GM21515 (cell line): Measurements from ENCODE around the gene LRFN2.

Experiments
- ATAC-seq: cut with Tn5 transposase; IDR thresholded peaks from one replicate; pipeline ENCODE4 v1.9.1; 2021; ENCODE audit not compliant: unreplicated experiment

Gene LRFN2

DNA sequence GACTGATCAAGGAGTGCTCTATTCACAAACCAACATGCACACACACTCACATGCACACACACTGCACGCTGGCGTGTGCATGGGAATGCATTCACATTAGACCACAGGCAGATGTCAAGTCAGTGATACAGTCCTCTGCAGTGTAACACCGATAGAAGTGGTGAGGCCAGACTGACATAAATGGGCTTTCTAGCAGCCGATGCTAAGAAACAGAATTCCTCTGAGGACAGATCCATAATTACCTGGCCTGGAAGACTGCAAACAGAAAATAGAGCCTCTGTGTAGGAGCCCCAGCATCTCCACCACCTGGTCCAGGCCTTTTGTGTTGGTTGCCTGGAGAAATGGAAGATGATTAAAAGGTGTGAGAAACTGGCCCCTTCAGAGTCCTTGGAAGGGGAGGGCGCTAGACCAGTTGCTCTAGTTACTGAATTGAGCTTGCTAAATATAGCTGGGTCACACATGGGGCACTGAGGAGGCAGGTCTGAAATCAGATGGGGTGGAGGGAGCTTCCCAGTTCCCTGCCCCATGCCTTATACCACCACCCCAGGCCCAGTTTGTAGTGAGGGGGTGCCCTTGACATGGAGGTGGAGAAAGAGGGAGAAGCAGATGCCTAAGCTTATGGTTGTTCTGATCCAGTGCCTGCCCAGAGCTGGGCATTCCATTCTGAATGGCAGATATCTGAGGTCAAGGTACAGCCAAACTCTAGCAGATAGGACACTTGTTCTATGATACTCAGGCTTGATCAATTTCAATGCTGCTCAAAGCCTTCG, 233.8 kb downstream of the LRFN2 start:
- ATAC-seq: no peak

DNA sequence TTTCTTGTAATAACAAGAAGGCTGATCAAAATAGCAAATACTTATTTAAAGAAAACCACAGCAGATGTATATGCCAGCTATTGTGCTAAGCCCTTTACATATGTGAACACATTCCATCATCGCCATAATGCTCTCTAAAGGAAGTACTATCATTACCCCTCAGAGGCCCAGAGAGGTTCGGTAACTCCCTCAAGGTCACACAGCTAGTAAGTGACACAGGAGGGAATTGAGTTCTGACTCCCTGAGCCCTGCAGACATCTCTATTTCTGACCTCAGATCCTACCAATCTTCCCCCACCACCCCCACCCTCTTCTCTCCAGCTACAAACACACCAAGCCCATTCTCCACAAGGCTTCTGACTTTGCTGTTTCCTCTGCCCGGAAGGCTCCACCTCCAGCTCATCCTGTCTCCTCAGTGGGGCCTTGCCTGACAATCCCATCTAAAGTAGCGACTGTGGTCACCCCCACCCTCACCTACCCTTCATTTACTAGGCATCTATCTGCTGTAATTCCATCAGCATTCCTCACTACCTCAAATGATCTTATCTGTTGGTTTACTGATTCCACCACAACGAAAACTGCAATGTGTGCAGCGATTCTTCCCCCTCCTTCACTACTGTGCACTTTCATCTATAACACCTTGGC, 234.5 kb downstream of the LRFN2 start:
- ATAC-seq: no peak

DNA sequence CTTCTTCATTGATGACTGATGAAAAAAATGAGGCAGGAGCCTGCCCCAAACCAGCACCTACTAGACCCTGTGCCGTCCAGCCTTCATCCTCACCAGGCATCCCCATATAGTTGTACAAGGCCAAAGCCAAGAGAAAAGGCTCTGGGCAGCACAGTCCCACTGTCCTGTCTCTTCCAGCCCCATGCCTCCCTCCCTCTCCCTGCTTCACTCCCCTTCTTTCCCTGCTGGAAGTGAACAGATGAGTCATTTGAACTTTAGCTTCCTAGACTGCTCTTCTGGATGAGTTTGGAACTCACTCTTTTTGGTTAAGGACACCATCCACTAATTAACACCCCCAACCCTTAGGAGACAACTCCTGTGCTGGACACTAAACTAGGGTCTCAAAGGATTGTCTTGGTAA, 235.2 kb downstream of the LRFN2 start:
- no peak for ATAC-seq

DNA sequence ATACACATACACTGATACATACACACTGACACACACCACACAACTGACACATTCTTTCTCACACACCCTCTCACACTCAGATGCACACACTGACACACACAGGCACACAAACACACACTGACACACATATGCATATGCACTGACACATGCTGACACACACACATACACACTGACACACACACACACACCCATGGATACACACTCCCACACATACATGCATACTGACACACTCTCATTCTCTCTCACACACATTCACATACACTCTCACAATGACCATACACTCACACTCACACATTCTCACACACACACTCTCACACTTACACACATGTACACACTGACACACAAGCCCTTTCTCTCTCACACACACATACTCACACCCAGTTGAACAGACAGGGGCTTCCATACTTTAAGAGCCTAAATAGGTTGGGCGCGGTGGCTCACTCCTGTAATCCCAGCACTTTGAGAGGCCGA, 236.4 kb downstream of the LRFN2 start:
- no peak for ATAC-seq

DNA sequence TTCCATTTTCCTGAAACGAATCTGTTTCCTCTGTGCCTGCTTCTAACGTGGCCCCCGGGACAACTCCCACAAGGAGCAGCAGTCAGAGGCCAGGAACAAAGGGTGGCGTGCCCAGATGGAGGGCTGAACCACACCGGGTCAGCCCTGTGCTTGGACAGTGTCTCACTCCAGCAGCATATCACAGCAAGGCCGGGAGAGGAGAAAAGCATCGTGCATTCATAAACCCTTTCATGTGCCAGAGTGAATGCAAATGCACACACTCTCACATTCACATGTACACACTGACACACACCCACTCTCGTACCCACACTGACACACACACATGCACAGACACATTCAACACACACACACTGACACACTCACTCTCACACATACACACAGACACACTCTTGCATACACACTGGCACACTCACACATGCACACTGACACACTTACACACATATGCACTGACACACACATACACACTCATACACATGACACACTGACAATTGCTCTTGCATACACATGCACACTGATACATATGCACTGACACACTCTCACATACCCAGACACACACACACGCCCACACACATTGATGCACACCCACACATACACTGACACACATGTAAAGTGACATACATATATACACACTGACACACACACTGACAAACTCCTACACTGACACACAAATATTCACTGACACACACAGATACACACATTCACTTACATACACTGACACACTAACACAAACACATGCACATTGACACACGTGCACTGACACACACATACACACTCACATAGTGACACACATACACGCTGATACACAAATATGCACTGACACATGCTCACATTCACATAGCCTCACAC, 237.0 kb downstream of the LRFN2 start:
- no peak for ATAC-seq

DNA sequence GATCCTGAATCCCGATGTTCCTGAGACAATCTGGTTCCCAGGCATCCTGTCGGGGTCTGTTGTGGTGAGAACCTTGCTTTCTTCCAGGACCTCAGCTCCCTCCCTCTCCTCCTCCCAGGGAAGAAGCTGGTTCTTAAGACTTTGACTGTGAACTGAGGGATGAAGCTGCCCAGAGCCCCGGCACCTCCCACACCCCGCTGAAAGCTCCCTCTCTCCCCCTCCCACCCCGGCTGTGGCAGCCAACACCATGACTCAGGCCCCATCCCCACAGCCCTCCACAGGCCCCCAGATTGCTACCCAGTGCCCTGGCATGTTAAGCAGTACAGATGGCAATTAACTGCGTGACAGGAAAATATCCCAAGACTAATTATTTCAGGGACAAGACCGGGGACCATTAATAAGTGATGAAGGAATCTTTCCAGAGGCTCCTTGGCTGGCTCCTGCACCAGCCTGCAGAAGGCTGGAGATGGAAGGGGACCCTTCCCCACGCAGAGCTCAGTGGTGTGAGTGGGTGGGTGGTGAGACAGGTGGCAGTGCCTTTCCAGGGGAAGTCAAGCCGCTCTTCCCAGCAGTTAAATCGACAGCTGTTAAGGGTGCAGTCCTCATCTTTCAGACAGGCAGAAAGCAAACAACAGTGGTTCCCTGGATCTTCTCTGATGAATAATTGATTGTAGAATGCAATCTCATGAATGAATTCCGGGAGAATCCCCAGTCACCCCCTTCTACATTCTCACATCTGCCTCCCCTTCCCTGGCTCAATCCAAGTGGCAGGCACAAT, 237.9 kb downstream of the LRFN2 start:
- no peak for ATAC-seq

DNA sequence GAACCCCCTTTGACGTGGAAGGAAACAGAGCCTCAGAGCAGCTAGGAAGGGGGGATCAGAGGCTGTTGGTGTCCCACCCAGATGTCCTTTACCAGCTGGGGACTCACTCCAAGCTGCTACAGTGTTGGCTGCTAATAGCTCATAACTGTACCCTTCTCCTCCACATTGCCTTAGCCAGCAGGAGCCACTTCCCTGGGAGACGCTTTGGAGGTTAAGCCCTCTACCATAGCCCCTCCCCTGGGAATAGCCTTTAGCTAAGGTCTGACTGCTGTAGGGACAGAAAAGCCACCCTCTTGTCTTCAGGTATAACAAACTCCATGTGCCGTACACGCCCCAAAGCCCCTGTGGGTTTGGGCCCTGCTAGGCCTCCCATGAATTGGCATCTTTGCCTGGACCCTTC, 238.6 kb downstream of the LRFN2 start:
- ATAC-seq: no peak

DNA sequence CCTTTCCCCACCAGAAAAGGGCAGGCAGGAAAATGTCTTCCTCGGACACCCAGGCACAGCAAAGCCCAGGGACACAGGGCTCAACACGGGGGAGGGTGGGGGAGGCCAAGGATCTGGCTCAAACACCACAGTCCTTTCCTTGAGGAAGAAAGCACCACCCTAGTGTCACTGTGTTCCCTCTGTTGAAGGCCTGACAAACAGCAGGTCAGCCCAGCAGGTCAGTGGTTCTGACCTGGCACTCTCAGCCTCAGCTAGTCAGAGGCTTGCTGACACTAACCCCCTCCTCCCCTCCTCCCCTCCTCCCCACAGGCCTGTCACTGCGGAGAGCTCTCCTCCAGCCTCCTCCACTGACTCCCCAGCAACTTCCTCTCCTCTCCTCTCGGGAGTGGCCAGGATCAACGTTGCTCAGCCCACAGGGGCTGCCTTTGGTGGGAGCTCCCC, 239.6 kb downstream of the LRFN2 start:
- ATAC-seq: no peak

DNA sequence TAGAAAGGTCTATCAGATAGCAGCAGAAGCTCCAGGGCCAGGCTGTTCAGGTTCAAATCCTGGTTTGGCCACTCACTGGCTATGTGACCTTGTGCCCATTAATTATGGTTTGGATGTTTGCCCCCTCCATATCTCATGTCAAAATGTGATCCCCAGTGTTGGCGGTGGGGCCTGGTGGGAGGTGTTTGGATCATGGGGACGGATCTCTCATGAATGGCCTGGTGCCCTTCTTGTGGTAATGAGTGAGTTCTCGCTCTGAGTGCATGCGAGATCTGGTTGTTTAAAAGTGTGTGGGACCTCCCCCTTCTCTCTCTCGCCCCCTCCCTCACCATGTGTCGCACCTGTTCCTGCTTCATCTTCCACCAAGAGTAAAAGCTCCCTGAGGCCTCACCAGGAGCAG, 240.9 kb downstream of the LRFN2 start:
- ATAC-seq: no peak

DNA sequence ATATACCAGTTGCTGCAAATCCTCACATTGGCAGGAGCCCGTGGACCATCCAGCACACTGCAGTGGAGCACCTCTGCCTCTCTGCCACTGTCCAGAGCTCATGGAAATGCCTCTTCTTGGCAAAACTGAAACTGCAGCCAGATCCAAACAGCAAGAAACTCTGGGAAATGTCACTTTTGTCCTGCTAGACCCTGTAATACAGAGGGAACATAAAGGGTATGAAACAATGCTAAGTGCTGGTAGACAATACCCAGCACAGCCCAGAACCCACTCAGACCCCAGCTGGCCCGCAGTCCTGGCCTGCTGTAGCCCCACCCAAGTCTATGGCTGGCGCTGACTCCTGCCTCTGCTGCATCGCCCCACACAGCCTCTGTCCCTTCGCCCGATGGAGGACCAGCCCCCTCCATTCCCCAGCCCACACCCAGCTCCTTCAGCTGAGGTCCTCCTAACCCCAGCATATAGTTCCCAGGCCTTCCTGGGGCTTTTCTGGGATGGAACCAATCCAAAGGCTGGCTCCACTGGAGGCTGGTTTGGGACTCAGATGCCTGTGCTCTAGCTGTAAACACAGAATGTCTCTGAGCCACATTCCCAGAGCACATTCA, 242.5 kb downstream of the LRFN2 start:
- no peak for ATAC-seq

DNA sequence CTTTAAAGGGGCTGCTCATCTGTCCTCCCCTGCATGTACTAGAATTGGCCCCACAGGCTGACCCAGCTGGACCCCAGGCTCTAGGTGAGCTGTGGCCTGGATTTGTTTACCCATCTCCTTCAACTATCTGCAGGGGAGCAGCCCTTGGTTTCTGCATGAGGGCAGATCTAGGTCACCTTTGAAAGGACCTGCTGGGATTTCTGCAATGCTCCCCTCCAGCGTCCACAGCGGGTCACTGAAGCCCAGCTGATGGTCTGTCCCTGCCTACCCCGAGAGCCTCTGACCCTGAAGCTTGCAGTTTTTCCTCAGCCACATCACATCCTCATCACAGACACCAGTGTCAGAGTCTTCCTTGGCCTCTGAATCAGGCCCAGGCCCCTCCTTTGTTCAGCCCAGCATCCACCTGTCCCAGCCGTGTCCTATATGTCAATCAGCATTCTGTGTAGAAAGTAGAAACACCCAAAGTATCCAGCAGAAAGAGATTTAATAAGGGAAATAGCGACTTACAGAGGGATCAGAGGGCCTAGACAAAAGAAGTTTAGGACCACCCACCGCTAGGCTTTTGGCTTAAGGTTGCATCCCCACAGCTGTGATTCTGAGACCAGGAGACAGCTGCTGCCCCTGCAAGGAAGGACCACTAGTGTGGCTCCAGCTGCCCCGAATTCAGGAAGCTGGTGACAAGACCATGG, 243.1 kb downstream of the LRFN2 start:
- ATAC-seq: no peak

DNA sequence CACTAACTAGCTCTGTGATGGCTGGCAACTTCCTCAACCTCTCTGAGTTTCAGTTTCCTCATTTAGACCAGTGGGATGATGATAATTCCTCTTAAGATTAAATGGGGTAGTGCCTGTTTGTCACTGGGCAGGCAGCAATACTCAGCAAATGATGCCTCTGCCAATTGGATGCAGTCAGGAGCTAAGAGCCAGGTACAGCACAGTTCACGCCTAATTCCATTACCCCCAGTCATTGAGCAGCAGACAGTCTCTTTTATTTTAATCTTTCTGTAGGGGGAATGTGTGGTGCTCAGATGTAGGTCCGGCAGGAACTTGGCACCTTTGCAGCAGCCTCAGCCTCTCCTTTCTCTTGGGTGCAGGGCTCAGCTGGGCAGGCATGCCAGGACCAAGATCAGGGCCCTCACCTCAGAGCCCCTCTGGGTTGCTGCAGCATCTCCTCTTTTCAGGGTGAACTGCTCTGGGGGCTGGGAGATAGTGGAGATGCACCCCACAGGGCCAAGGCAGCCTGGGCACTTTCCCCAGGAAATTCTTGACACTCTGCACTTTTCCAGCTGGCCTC, 243.8 kb downstream of the LRFN2 start:
- ATAC-seq: no peak

DNA sequence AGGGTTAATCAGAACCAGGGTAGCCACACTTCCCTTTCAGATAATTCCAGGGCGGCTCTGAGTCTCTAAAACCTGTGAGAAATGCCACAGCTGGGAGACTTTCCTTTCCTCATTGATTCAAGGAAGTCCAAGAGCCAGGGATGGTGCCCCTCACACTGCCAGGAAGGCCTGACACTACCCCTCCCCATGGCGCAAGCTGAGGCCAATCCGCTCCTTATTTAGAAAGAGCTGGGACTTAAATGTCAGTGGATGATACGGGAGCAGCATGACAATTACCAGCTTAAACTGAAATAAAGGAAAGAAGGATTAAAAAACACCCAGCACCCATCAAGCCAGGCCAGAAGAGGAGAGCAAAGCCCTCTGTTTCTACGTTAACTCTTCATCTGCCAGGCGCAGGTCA, 244.4 kb downstream of the LRFN2 start:
- no peak for ATAC-seq

DNA sequence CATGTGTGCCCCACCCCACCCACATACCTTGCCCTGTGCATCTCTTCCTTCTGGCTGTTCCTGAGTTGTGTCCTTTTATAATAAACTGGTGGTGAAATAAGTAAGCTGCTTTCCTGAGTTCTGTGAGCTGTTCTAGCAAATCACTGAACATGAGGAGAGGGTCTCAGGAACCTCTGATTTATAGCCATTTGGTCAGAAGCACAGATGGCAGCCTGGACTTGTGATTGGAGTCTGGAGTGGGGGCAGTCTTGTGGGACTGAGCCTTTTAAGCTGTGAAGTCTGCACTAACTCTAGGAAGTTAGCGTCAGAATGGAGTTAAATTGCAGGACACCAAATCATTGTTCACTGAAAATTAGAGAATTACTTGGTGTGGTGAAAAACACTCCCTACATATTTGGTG, 245.4 kb downstream of the LRFN2 start:
- no peak for ATAC-seq
